ENCODE measurements around the gene MED7. TPM values are rescaled to one million over a fixed set of nuclear protein-coding genes. Genes with fewer than 3 reads are reported as not detected.

The MED7 gene
- total and polyA plus RNA-seq, 2 of the 4 experiments (the other 2 are of a cell fraction) = 8.6 to 9.0 TPM

GRCh38 chr5:157121709-157122108 is 21.0 kb downstream of the MED7 start:
- Histone ChIP-seq H3K56ac (ENCODE audit: extremely low read depth, insufficient read depth, low read length) (no peak overlapping the region), H2BK5ac (ENCODE audit: low read depth, low read length, poor library complexity, severe bottlenecking) (no peak overlapping the region), H3K9me1 (ENCODE audit: insufficient read depth, low read length) (no peaks in the 10 kb centered on the region), H3K23ac (ENCODE audit: low read depth, low read length) (no peak overlapping the region), H2BK15ac (ENCODE audit: low read depth, low read length) (no peak overlapping the region), H3K4ac (ENCODE audit: low read depth, low read length) (no peak overlapping the region), H3K4me2 (ENCODE audit: low read depth, low read length) (no peak overlapping the region), H3K36me3 (ENCODE audit: control insufficient read depth, insufficient read depth, low read length) (no peaks in the 10 kb centered on the region), H3K4me3 (ENCODE audit: insufficient read depth, low read depth, low read length) (no peak overlapping the region), H4K5ac (ENCODE audit: low read depth, low read length) (no peak overlapping the region), H4K8ac (ENCODE audit: low read depth in 2 of 2, low read length in 2 of 2) (no peak overlapping the region), H3K79me1 (ENCODE audit: low read depth in 1 of 2, low read length in 2 of 2) (no peaks in the 10 kb centered on the region), H2AK9ac (replicated peaks; ENCODE audit: low read depth, low read length, poor library complexity) (no peak overlapping the region), H3K9ac (ENCODE audit: low read depth, low read length) (no peak overlapping the region), H3K27ac (ENCODE audit: insufficient read depth, low read length) (no peak overlapping the region), H2BK20ac (ENCODE audit: low read depth, low read length) (no peak overlapping the region), H3K9me3 (ENCODE audit: control insufficient read depth, insufficient read depth, low read length) (peaks cover 5% of the 10 kb centered on the region; the same call in 1 of the 2 replicates), H3K27me3 (ENCODE audit: control insufficient read depth, insufficient read depth, low read length) (no peaks in the 10 kb centered on the region), H4K20me1 (ENCODE audit: insufficient read depth, low read length) (no peaks in the 10 kb centered on the region), H2AK5ac (ENCODE audit: low read depth, low read length) (no peak overlapping the region), H3K18ac (ENCODE audit: low read depth, low read length) (no peak overlapping the region), H3K4me1 (ENCODE audit: control insufficient read depth, insufficient read depth, low read length) (no peaks in the 10 kb centered on the region), H2BK120ac (ENCODE audit: low read depth, low read length) (no peak overlapping the region), H4K91ac (ENCODE audit: insufficient read depth, low read depth, low read length) (no peak overlapping the region), H2AFZ (replicated peaks; ENCODE audit: low read length, poor library complexity) (no peak overlapping the region), H3K14ac (replicated peaks; ENCODE audit: low read depth, low read length) (no peak overlapping the region)
- intact Hi-C loops (cut with micrococcal nuclease) (no loop called here), dilution Hi-C loops (cut with HindIII; ENCODE audit: low sequenced_read_pairs, unreplicated experiment) (no loop called here), in situ Hi-C loops (cut with MboI; ENCODE audit: low sequenced_read_pairs) (loop anchor here (10.0 kb wide), 1 partner anchor 1987 kb away; no protein-coding TSS in a partner anchor)
- POLR2A ChIA-PET (ENCODE audit: unreplicated experiment) = no interaction called here
- no peak for DNase-seq
- no TSS peak for BruUV-seq (replicated peaks)
- CTCF ChIA-PET = interaction anchor here (0.6 kb wide), 1 partner anchor 9 kb away, joined by 5 read pairs; no protein-coding TSS in a partner anchor
- TF ChIP-seq MAZ (IDR thresholded peaks at IDR 0.05; ENCODE audit: borderline replicate concordance, low read depth, low read length) = no peak
- no peak for TF ChIP-seq RAD21 (IDR thresholded peaks at IDR 0.05; ENCODE audit: low read length)
- no peak for TF ChIP-seq MAFK (IDR thresholded peaks at IDR 0.05; ENCODE audit: low read depth, low read length)
- no peak for TF ChIP-seq FOS (IDR thresholded peaks at IDR 0.05; ENCODE audit: low read depth, low read length)
- no peak for ATAC-seq (ENCODE audit: low read depth)

Data from IMR-90 (cell line).